HUES64 (cell line): Measurements from ENCODE around the gene UBE2S.

Source experiments
- H3K27ac ChIP-seq: 2 replicates; pipeline ENCODE4 v1.7.0; 2013; ENCODE audit warnings: low read depth, low read length, inconsistent platforms
- H3K27me3 ChIP-seq: 2 replicates; pipeline ENCODE4 v1.6.1; 2013; ENCODE audit warnings: mild to moderate bottlenecking, low read length; ENCODE audit not compliant: insufficient read depth
- H3K36me3 ChIP-seq: 2 replicates; pipeline ENCODE4 v1.6.1; 2013; ENCODE audit warnings: mild to moderate bottlenecking, low read length; ENCODE audit not compliant: insufficient read depth
- H3K4me1 ChIP-seq: 2 replicates; pipeline ENCODE4 v1.6.1; 2013; ENCODE audit warnings: mild to moderate bottlenecking, low read length, moderate library complexity; ENCODE audit not compliant: insufficient read depth
- H3K4me3 ChIP-seq: 2 replicates; pipeline ENCODE4 v1.5.1; 2013; ENCODE audit warnings: mild to moderate bottlenecking, low read length, moderate library complexity
- H3K9ac ChIP-seq: 2 replicates; pipeline ENCODE4 v1.6.1; 2013; ENCODE audit warnings: mild to moderate bottlenecking, low read depth, low read length
- H3K9me3 ChIP-seq: 2 replicates; pipeline ENCODE4 v1.6.1; 2013; ENCODE audit warnings: low read depth, low read length; ENCODE audit not compliant: insufficient read depth
- WGBS: fragments of 150-250, 120-280 bp; methylation state at CpG from one replicate; pipeline ENCODE4 v1.1.7; 2013; ENCODE audit warnings: missing lambda C conversion rate; 5-methylcytosine and 5-hydroxymethylcytosine counted together

Gene UBE2S

GRCh38 chr19:55447421-55448174 lies 40.0 kb upstream of the UBE2S start:
- H3K4me3 ChIP-seq: no peak overlapping the region
- 37% methylated on average over 16 of the region's 16 CpGs for WGBS
- no peak overlapping the region for H3K27ac ChIP-seq
- peaks cover 98% of the 10 kb centered on the region for H3K27me3 ChIP-seq
- H3K36me3 ChIP-seq: no peaks in the 10 kb centered on the region
- no peak overlapping the region for H3K9ac ChIP-seq
- no peaks in the 10 kb centered on the region; the same call in 1 of the 2 replicates for H3K4me1 ChIP-seq
- H3K9me3 ChIP-seq: no peaks in the 10 kb centered on the region

GRCh38 chr19:55446060-55446459 lies 38.5 kb upstream of the UBE2S start:
- Histone ChIP-seq H3K36me3 (no peaks in the 10 kb centered on the region), H3K27ac (no peak overlapping the region), H3K27me3 (peaks cover 98% of the 10 kb centered on the region), H3K9ac (no peak overlapping the region), H3K4me3 (no peak overlapping the region), H3K9me3 (no peaks in the 10 kb centered on the region), H3K4me1 (peaks cover 5% of the 10 kb centered on the region; the same call in 1 of the 2 replicates)
- WGBS: 84% methylated on average over 8 of the region's 8 CpGs

DNA sequence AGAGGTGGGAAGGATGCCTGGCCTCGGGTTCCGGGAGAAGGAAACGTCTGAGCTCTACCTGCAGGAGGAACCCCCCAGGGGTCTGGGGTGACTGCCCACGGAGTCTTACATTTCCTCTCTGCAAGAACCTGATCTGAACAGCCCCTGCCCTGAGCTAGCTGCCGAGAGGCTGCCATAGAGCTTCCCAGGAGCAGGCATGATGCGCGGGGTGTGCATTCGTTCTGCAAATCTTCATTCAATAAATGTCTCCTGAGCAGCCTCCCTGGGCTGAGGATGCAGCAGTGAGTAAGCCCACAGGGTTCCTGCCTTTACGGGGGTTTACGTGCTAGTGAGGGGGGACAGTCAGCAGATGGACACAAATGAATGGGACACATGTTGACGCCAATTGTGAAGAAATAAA lies 37.1 kb upstream of the UBE2S start:
- Histone ChIP-seq H3K4me3 (no peak overlapping the region), H3K4me1 (peaks cover 5% of the 10 kb centered on the region; the same call in 1 of the 2 replicates), H3K36me3 (no peaks in the 10 kb centered on the region), H3K27ac (no peak overlapping the region), H3K9me3 (no peaks in the 10 kb centered on the region), H3K9ac (no peak overlapping the region), H3K27me3 (peaks cover 99% of the 10 kb centered on the region)
- WGBS: 51% methylated on average over 11 of the region's 11 CpGs

- peaks cover 5% of the 10 kb centered on the region; the same call in 1 of the 2 replicates for H3K4me1 ChIP-seq
- peak overlapping the region; percentile 1; the same call in 1 of the 2 replicates for H3K4me3 ChIP-seq
- H3K27me3 ChIP-seq: peaks cover 99% of the 10 kb centered on the region
- WGBS: 35% methylated on average over 18 of the region's 18 CpGs
- no peak overlapping the region for H3K9ac ChIP-seq
- H3K27ac ChIP-seq: no peak overlapping the region
- H3K36me3 ChIP-seq: no peaks in the 10 kb centered on the region
- no peaks in the 10 kb centered on the region for H3K9me3 ChIP-seq
These were observed 36.4 kb upstream of the UBE2S start for GRCh38 chr19:55443824-55444480.

DNA sequence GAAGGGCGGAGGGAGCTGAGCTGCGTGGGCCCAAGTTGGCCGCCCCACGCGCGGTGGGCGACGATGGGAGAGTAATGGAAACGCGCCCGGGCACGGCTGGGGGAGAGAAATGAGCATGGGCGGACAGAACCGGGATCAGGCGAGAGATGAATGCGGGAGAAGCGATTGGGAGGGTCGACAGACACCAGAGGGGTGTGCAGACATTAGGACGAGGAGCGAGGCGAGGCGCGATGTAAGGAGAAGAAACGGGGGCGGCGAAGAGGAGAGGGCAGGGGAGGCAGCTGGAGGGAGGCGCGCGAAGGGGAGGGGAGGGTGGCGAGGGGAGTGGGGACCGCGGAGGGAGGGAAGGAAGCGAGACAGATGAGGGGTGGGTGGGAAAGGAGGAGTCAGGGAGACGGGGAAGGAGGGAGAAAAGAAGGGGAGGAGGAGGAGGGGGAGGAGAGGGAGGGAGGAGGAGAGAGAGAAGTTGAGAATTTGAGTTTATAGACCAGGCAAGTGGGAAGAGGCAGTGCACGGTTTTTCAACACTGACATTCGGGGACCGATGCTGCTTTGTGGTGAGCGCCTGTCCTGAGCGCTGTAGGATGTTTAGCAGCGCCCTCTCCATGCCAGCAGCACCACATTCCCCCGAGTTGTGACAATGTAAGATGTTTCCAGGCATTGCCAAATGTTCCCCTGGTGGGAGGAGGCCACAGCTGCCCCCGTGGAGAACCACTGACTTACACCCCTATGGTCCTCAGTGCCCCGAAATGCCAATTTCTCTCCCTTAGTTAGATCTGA lies 35.6 kb upstream of the UBE2S start, which contains the start of gene SHISA7:
Gene SHISA7, minus strand, starts transcription at position 256 of the 779 bp plus-strand sequence. CDS start 437 bp downstream, outside the sequence.
- H3K27ac ChIP-seq: no peak within 1 kb of the TSS
- H3K4me1 ChIP-seq: peaks cover 5% of the 10 kb centered on the region; the same call in 1 of the 2 replicates
- H3K9ac ChIP-seq: no peak within 1 kb of the TSS
- peak within 1 kb of the TSS; percentile 62 for H3K4me3 ChIP-seq
- peaks cover 99% of the 10 kb centered on the region for H3K27me3 ChIP-seq
- H3K9me3 ChIP-seq: no peaks in the 10 kb centered on the region
- WGBS: 4% methylated on average over 43 of the region's 43 CpGs
- H3K36me3 ChIP-seq: no peaks in the 10 kb centered on the region

GRCh38 chr19:55442372-55442961 lies 34.9 kb upstream of the UBE2S start:
- Histone ChIP-seq H3K4me3 (peak overlapping the region; percentile 22; the same call in 1 of the 2 replicates), H3K9ac (no peak overlapping the region), H3K27me3 (peaks cover 95% of the 10 kb centered on the region), H3K27ac (no peak overlapping the region), H3K4me1 (peaks cover 5% of the 10 kb centered on the region; the same call in 1 of the 2 replicates), H3K36me3 (no peaks in the 10 kb centered on the region), H3K9me3 (no peaks in the 10 kb centered on the region)
- 2% methylated on average over 72 of the region's 72 CpGs for WGBS

GRCh38 chr19:55441692-55442321 lies 34.2 kb upstream of the UBE2S start:
- Histone ChIP-seq H3K4me3 (peak overlapping the region; percentile 62), H3K27ac (no peak overlapping the region), H3K36me3 (no peaks in the 10 kb centered on the region), H3K4me1 (peaks cover 5% of the 10 kb centered on the region; the same call in 1 of the 2 replicates), H3K9me3 (no peaks in the 10 kb centered on the region), H3K27me3 (peaks cover 88% of the 10 kb centered on the region), H3K9ac (no peak overlapping the region)
- 3% methylated on average over 39 of the region's 39 CpGs for WGBS

GRCh38 chr19:55441319-55441691 lies 33.7 kb upstream of the UBE2S start:
- no peak overlapping the region for H3K27ac ChIP-seq
- H3K4me3 ChIP-seq: peak overlapping the region; percentile 62
- H3K9ac ChIP-seq: no peak overlapping the region
- 10% methylated on average over 21 of the region's 21 CpGs for WGBS
- H3K36me3 ChIP-seq: no peaks in the 10 kb centered on the region
- H3K27me3 ChIP-seq: peaks cover 83% of the 10 kb centered on the region
- H3K4me1 ChIP-seq: peaks cover 5% of the 10 kb centered on the region; the same call in 1 of the 2 replicates
- no peaks in the 10 kb centered on the region for H3K9me3 ChIP-seq

- peaks cover 5% of the 10 kb centered on the region; the same call in 1 of the 2 replicates for H3K4me1 ChIP-seq
- H3K4me3 ChIP-seq: peak overlapping the region; percentile 62
- no peak overlapping the region; the same call in 1 of the 2 replicates for H3K27ac ChIP-seq
- H3K36me3 ChIP-seq: no peaks in the 10 kb centered on the region
- H3K27me3 ChIP-seq: peaks cover 76% of the 10 kb centered on the region
- WGBS: 13% methylated on average over 39 of the region's 39 CpGs
- H3K9me3 ChIP-seq: no peaks in the 10 kb centered on the region
- H3K9ac ChIP-seq: no peak overlapping the region
These were observed 33.0 kb upstream of the UBE2S start for GRCh38 chr19:55440411-55441105.

- H3K27ac ChIP-seq: no peak overlapping the region
- H3K27me3 ChIP-seq: peaks cover 61% of the 10 kb centered on the region
- 76% methylated on average over 5 of the region's 5 CpGs for WGBS
- H3K4me3 ChIP-seq: no peak overlapping the region
- H3K9ac ChIP-seq: no peak overlapping the region
- H3K4me1 ChIP-seq: peaks cover 5% of the 10 kb centered on the region; the same call in 1 of the 2 replicates
- H3K36me3 ChIP-seq: no peaks in the 10 kb centered on the region
- no peaks in the 10 kb centered on the region for H3K9me3 ChIP-seq
These were observed 31.5 kb upstream of the UBE2S start for GRCh38 chr19:55439052-55439451.
